ENCODE data around the gene NCK1.
A peak's percentile ranks its signal among the peaks of the same experiment; 100 is the strongest.
"Not testable (repeated sequence)": the region's sequence is repeated elsewhere in the genome, so short reads cannot be mapped to it uniquely, and the experiment has no call there.

NCK1 gene

DNA sequence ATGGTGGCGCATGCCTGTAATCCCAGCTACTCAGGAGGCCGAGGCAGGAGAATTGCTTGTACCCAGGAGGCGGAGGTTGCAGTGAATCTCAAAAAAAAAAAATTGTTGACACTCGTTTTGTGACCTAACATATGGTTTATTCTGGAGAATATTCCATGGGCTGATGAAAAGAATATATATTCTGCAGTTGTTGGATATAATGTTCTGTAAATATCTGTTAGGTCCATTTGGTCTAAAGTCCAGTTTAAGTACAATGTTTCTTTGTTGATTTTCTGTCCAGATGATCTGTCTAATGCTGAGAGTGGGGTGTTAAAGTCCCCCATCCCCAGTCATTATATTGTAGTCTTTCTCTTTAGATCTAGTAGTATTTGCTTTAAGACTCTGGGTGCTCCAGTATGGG, 111.3 kb downstream of the NCK1 start:
- H3K27ac Mint-ChIP-seq, result no peak overlapping the region

DNA sequence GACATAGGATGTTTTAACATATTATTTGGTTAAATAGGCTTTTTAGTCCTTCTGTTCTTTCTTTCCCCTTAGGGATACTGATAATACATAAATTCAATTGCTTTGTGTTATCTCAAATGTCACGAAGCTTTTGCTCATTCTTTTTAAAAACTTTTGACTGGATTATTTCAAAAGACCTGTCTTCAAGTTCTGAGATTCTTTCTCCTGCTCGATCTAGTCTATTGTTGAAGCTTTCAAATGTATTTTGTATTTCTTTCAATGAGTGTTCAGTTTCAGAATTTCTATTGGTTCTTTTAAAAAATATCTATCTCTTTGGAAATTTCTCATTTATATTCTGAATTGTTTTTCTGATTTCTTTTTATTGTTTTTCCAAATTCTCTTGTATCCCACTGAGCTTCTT, 112.7 kb downstream of the NCK1 start:
- H3K4me1 Mint-ChIP-seq, result no peaks in the 10 kb centered on the region
- peaks cover 7% of the 10 kb centered on the region for H3K9me3 Mint-ChIP-seq
- H3K27ac Mint-ChIP-seq, result no peak overlapping the region
- H3K4me3 Mint-ChIP-seq, result no peak overlapping the region
- H3K36me3 Mint-ChIP-seq, result peaks cover 3% of the 10 kb centered on the region
- no peaks in the 10 kb centered on the region for H3K27me3 Mint-ChIP-seq

More for the DNA sequence above, 111.3 kb downstream of the NCK1 start:
- peaks cover 7% of the 10 kb centered on the region for H3K9me3 Mint-ChIP-seq
- no peak overlapping the region for H3K4me3 Mint-ChIP-seq
- H3K4me1 Mint-ChIP-seq, result no peaks in the 10 kb centered on the region
- H3K27me3 Mint-ChIP-seq, result no peaks in the 10 kb centered on the region
- peaks cover 3% of the 10 kb centered on the region for H3K36me3 Mint-ChIP-seq

DNA sequence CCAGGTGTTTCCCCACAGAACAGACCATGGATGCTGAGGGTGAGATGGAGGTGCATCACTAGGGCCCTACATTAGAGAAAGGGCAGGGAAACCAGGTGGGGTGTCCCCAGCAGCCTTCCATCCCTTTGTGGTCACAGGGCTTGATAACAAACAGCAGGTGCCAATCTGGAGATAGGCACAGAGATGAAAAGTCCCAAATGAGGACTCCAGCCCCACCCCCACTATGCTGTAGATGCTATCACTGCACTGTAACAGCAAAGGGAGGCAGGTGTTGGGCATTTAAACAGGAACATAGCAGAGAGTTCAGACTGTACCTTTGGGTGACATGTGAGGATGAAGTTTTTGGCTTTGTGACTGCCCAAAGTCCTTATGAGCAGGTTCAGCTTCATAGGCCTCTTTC, 117.2 kb downstream of the NCK1 start:
- H3K4me3 Mint-ChIP-seq, result no peak overlapping the region
- H3K4me1 Mint-ChIP-seq, result peaks cover 3% of the 10 kb centered on the region
- no peaks in the 10 kb centered on the region for H3K27me3 Mint-ChIP-seq
- H3K27ac Mint-ChIP-seq, result no peak overlapping the region
- H3K9me3 Mint-ChIP-seq, result peaks cover 2% of the 10 kb centered on the region
- no peaks in the 10 kb centered on the region for H3K36me3 Mint-ChIP-seq

DNA sequence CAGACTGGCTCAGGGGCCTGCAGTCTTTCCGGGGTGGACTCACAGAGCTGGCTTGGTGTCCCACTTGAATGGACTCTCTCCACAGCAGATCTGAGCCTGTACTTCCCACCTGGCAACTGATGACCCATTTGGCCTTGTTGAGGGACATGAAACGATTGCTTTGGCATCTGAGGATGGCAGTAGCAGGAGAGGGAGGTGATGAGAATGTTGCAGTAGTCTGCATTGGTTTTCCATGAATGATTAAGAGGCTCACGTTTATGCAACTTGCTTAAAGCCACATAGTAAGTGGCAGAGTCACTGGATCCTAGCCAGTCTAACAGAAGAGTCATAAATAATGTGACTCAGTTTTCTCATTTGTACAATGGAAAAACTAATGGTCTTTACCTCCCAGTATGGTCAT, 117.7 kb downstream of the NCK1 start:
- Mint-ChIP-seq H3K36me3 (no peaks in the 10 kb centered on the region), H3K27ac (no peak overlapping the region), H3K4me3 (no peak overlapping the region), H3K27me3 (no peaks in the 10 kb centered on the region), H3K4me1 (peaks cover 8% of the 10 kb centered on the region), H3K9me3 (no peaks in the 10 kb centered on the region)

DNA sequence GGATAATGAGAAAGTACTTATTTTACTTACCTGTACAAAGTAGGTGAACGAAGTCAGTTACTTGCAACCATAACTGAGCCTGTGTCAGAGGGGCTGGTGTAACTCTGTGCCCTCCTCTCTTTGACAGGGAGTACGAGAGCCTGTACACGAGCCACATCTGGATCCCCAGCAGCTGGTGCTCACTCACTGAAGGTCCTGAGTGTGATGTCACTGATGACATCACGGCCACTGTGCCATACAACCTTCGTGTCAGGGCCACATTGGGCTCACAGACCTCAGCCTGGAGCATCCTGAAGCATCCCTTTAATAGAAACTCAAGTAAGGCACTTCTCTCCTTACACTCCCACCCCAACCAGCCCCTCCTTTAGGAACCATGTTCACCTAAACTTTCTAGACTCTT, 120.0 kb downstream of the NCK1 start:
- H3K4me1 Mint-ChIP-seq, result peaks cover 10% of the 10 kb centered on the region
- no peak overlapping the region for H3K4me3 Mint-ChIP-seq
- no peaks in the 10 kb centered on the region for H3K36me3 Mint-ChIP-seq
- H3K27me3 Mint-ChIP-seq, result no peaks in the 10 kb centered on the region
- H3K27ac Mint-ChIP-seq, result no peak overlapping the region
- no peaks in the 10 kb centered on the region for H3K9me3 Mint-ChIP-seq

DNA sequence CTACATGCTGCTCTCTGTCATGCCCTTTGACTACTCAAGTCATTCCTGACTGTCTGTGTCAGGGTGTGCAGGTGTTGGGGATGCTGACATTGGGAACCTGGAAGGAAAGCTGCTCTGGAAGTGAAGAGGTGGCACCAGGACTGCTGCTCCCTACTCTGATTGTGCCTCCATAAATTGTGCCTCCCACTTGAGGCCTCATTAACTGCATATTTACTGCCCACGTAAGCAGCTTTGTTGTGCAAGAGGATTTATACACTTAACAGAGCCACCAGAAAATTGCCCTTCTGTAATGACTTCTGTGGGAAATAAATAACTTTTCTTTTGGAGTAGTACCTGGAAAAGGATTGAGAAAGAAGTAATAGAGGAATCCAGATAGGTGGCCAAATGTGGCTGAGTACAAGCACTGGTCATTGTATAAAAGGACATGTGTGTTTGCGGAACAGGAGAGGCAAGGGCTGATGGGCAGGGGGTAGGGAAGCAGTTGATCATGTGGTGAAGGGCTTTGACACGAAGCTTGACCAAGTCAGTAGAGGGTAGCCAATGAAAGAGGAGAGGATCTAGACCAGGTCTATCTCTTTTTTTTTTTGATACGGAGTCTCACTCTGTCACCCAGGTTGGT, 120.6 kb downstream of the NCK1 start:
- H3K4me3 Mint-ChIP-seq, result no peak overlapping the region
- peaks cover 10% of the 10 kb centered on the region for H3K4me1 Mint-ChIP-seq
- H3K9me3 Mint-ChIP-seq, result no peaks in the 10 kb centered on the region
- no peak overlapping the region for H3K27ac Mint-ChIP-seq
- H3K27me3 Mint-ChIP-seq, result no peaks in the 10 kb centered on the region
- H3K36me3 Mint-ChIP-seq, result no peaks in the 10 kb centered on the region

DNA sequence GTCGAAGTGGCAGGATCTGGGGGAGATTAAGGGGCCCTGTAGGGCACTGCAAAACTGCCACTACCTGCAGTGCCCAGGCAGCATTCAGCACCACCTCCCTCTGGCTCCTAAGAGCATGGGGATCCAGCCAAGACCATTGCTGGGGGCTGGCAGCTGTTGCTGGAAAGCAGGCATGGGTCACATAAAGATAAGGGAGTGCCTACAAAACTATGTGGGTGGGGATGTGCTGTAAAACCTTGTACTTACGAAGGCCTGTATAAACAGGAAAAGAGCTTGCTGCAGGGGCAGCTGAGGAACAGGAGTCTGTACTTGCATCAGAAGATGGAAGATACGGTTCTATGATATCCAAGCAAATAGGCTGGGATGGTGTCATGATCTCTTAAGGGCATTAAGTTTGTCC, 122.8 kb downstream of the NCK1 start:
- H3K4me3 Mint-ChIP-seq, result no peak overlapping the region
- H3K36me3 Mint-ChIP-seq, result no peaks in the 10 kb centered on the region
- no peak overlapping the region for H3K27ac Mint-ChIP-seq
- no peaks in the 10 kb centered on the region for H3K9me3 Mint-ChIP-seq
- peaks cover 10% of the 10 kb centered on the region for H3K4me1 Mint-ChIP-seq
- no peaks in the 10 kb centered on the region for H3K27me3 Mint-ChIP-seq

DNA sequence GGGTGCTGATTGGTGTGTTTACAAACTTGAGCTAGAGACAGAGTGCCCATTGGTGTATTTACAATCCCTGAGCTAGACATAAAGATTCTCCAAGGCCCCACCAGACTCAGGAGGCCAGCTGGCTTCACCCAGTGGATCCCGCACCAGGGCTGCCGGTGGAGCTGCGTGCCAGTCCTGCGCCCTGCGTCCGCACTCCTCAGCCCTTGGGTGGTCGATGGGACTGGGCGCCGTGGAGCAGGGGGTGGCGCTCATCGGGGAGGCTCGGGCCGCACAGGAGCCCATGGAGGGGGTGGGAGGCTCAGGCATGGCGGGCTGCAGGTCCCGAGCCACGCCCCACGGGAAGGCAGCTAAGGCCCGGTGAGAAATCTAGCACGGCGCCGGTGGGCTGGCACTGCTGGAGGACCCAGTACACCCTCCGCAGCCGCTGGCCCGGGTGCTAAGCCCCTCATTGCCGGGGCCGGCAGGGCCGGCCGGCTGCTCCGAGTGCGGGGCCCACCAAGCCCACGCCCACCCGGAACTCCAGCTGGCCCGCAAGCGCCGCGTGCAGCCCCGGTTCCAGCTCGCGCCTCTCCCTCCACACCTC, 125.5 kb downstream of the NCK1 start:
- not testable (repeated sequence) for H3K27me3 Mint-ChIP-seq, H3K36me3 Mint-ChIP-seq, H3K4me3 Mint-ChIP-seq, H3K9me3 Mint-ChIP-seq, H3K27ac Mint-ChIP-seq
- H3K4me1 Mint-ChIP-seq, result peaks cover 10% of the 10 kb centered on the region

DNA sequence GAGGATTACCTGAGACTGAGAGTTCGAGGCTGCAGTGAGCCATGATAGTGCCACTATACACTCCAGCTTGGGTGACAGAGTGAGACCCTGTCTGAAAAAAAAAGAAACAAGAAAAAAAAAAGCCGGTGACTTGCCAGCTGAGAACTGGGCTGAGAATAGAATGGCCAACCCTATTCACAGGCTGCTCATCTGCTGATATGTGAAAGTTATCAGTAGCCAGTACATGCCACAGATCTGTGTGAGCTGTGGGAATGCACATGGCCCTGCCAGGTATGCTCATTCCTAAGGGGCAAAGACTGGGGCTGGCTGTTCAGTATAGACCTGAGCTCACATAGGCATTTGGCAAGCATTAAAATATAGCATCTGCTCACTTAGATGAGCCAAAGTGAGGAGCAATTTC, 126.6 kb downstream of the NCK1 start:
- peaks cover 10% of the 10 kb centered on the region for H3K4me1 Mint-ChIP-seq
- H3K9me3 Mint-ChIP-seq, result no peaks in the 10 kb centered on the region
- no peaks in the 10 kb centered on the region for H3K36me3 Mint-ChIP-seq
- H3K27ac Mint-ChIP-seq, result no peak overlapping the region
- no peak overlapping the region for H3K4me3 Mint-ChIP-seq
- H3K27me3 Mint-ChIP-seq, result no peaks in the 10 kb centered on the region

DNA sequence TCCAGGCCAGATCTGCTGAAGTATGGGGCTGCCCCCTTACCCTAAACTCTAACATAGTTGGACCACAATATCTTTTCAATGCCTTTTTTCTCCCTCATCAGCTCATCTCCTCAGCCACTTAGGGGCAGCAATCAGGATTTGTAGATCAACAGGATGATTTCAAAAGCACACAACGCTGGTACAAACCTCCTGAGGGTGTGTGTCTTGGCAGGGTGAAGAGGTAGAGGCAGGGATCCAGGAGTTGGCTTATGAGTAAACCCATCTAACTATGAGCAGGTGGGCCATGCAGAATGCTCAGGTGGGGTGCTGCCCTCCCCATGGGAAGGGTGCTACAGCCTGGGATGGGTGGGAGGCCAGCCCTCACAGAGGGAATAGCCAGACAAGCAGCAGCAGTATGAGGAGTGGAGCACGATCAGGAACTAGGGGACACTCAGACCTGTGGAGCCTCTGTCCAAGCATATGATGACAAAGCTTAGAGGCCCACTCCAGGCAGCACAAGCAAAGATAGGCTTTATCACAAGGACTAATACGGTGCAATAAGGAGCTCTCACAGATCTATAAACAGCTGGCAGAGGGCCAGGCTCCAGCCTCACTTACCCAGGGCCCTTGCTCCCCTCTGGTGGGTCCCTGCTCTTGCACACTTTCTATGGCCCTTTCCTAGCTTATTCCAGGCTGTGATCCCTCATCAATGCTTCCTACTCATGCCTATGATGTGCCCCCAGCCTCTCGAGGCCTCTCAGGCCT, 127.9 kb downstream of the NCK1 start:
- H3K4me3 Mint-ChIP-seq, result no peak overlapping the region
- peaks cover 5% of the 10 kb centered on the region for H3K4me1 Mint-ChIP-seq
- H3K36me3 Mint-ChIP-seq, result no peaks in the 10 kb centered on the region
- H3K9me3 Mint-ChIP-seq, result no peaks in the 10 kb centered on the region
- H3K27ac Mint-ChIP-seq, result no peak overlapping the region
- no peaks in the 10 kb centered on the region for H3K27me3 Mint-ChIP-seq

DNA sequence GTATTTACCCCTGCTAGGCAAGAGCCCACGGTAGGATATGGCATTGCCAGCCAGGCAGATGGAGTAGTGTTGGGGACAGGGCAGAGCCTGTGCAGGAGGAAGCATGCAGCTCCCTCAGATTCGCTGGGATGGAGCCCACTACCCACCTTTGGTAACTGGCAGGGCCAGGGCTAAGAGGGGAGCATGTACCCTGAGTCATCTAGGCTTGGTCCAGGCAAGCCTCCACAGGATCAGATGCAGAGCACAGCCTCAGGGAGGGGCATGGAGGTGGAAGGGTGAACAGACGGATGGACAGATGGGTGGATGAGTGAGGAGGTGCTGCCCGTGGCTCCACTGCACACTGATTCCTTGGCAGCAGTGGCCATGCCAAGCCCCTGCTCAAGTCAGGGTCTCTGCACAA, 128.8 kb downstream of the NCK1 start:
- H3K4me3 Mint-ChIP-seq, result no peak overlapping the region
- H3K36me3 Mint-ChIP-seq, result no peaks in the 10 kb centered on the region
- H3K27me3 Mint-ChIP-seq, result no peaks in the 10 kb centered on the region
- no peak overlapping the region for H3K27ac Mint-ChIP-seq
- no peaks in the 10 kb centered on the region for H3K9me3 Mint-ChIP-seq
- H3K4me1 Mint-ChIP-seq, result peaks cover 9% of the 10 kb centered on the region

DNA sequence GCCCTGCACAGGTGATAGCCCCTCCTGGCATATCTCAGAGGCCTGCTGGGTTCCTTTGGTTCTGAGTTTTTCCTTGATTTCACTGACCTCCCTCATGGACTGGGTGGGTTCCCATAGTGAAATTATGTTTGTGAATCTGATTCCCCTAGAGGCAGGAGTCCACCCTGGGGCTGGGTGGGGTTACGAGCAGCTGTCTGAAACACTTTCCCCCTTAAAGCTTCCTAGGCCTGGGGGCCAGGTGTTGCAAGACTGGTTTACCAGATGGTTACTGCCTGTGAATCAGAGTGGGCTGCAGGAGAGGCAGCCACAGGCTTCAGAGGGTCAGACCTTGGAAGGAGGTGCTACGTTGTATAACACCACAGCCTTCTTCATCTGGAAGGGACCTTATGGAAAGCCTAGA, 130.1 kb downstream of the NCK1 start:
- no peak overlapping the region for H3K4me3 Mint-ChIP-seq
- no peak overlapping the region for H3K27ac Mint-ChIP-seq
- H3K4me1 Mint-ChIP-seq, result peaks cover 9% of the 10 kb centered on the region
- H3K36me3 Mint-ChIP-seq, result no peaks in the 10 kb centered on the region
- H3K27me3 Mint-ChIP-seq, result no peaks in the 10 kb centered on the region
- H3K9me3 Mint-ChIP-seq, result no peaks in the 10 kb centered on the region

DNA sequence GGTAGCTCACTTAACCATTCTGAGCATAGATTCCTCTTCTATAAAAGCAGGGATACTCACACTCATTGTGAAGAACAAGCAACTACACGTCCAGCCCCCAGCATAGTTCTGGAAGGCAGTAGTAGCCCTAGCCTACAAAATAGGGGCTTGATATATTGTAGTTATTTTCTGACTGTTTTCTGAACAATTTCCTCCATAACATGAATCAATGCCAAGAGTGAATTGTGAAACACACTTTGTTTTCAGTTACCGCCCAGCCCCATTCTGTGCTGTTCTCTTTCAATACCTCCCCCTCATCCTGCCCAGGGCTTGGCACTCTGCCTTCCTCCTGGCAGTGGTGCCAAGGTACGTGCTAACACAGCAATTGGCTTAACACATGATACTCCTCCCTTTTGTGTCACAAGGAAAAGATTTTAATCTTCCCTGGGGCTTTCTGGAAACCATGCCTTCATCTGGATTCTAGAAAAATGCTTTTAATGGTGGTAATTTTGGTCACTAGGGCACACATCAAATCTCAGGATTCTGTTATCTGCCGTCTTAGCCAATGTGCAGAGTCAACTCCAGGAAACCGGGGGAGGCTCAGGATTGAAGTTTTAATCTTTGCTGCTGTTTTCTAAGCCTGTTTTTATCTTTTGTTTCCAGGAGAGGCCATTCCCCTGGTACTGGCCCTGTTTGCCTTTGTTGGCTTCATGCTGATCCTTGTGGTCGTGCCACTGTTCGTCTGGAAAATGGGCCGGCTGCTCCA, 132.9 kb downstream of the NCK1 start:
- Mint-ChIP-seq H3K27ac (peak overlapping the region; percentile 0), H3K4me3 (no peak overlapping the region), H3K27me3 (no peaks in the 10 kb centered on the region), H3K9me3 (no peaks in the 10 kb centered on the region), H3K36me3 (no peaks in the 10 kb centered on the region), H3K4me1 (peaks cover 9% of the 10 kb centered on the region)

DNA sequence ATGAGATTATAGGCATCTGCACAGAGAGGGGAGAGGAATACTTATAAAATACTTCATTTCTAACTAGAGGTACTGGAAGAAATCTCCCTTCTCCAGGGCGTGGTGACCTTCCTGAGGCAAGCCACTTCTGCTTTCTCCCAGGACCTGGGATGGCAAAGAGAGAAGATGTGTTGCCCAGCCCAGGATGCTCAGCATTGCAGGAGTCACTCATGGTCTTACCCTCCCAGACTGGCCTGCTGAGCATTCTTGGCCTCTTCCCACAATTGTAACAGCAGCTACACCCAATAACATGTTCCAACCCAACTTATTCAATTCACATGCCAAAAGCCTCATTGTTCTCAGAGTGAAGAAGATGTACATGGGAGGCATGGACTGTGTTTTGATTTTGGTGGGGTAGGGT, 133.6 kb downstream of the NCK1 start:
- no peaks in the 10 kb centered on the region for H3K36me3 Mint-ChIP-seq
- H3K4me1 Mint-ChIP-seq, result peaks cover 9% of the 10 kb centered on the region
- H3K27ac Mint-ChIP-seq, result peak overlapping the region; percentile 70
- H3K4me3 Mint-ChIP-seq, result no peak overlapping the region
- no peaks in the 10 kb centered on the region for H3K27me3 Mint-ChIP-seq
- no peaks in the 10 kb centered on the region for H3K9me3 Mint-ChIP-seq
